Measurements from ENCODE around the gene ZNF366.

DNA sequence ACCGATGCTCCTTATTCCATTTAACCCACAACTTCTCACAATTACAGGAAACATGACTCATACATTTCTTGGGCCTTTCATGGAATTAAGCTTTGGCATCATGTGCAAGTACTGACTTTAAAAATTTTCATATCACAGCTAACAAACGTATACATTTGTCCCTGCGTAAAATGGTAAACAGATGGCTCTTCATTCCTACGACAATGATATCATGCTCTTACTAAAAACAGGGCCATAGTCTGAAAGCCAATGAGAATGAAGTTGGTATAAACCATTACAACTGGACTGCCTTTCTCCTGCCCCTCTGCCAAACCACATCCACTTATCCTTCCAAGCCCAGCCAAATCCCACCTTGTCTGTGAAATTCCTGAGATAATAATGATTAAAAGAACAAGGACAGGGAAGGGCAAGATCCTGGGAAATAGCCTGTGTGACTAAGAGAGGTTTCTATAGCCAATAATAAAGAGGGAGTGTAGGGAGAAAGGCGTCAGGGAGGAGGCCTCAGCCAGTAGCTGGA lies 44.9 kb upstream of the ZNF366 start:
- TF ChIP-seq ZNF850 (CRISPR knock-in tag; conservative IDR thresholded peaks at IDR 0.05) (no peak), NFIC (IDR thresholded peaks at IDR 0.05; ENCODE audit: low read length) (no peak), EZH2 (conservative IDR thresholded peaks at IDR 0.05; ENCODE audit: low read depth, low read length) (no peak), ZNF552 (CRISPR knock-in tag; IDR thresholded peaks at IDR 0.05; ENCODE audit: borderline replicate concordance) (no peak), TBX2 (CRISPR knock-in tag; IDR thresholded peaks at IDR 0.05; ENCODE audit: borderline replicate concordance) (no peak), ZFP37 (CRISPR knock-in tag; IDR thresholded peaks at IDR 0.05; ENCODE audit: borderline replicate concordance) (no peak), CHD2 (IDR thresholded peaks at IDR 0.05; ENCODE audit: low read depth, low read length) (no peak)
- TF ChIP-seq, protein P1, sequence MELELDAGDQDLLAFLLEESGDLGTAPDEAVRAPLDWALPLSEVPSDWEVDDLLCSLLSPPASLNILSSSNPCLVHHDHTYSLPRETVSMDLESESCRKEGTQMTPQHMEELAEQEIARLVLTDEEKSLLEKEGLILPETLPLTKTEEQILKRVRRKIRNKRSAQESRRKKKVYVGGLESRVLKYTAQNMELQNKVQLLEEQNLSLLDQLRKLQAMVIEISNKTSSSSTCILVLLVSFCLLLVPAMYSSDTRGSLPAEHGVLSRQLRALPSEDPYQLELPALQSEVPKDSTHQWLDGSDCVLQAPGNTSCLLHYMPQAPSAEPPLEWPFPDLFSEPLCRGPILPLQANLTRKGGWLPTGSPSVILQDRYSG (CRISPR knock-in tag; IDR thresholded peaks at IDR 0.05) = no peak
- TF ChIP-seq, protein P2, sequence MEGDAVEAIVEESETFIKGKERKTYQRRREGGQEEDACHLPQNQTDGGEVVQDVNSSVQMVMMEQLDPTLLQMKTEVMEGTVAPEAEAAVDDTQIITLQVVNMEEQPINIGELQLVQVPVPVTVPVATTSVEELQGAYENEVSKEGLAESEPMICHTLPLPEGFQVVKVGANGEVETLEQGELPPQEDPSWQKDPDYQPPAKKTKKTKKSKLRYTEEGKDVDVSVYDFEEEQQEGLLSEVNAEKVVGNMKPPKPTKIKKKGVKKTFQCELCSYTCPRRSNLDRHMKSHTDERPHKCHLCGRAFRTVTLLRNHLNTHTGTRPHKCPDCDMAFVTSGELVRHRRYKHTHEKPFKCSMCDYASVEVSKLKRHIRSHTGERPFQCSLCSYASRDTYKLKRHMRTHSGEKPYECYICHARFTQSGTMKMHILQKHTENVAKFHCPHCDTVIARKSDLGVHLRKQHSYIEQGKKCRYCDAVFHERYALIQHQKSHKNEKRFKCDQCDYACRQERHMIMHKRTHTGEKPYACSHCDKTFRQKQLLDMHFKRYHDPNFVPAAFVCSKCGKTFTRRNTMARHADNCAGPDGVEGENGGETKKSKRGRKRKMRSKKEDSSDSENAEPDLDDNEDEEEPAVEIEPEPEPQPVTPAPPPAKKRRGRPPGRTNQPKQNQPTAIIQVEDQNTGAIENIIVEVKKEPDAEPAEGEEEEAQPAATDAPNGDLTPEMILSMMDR (CRISPR knock-in tag; IDR thresholded peaks at IDR 0.05) = no peak

Measured in HepG2 (cell line).